T-helper 2 cell treated with Interferon-gamma antibody and Interleukin-4, amounts not matched to agents 100 ng/mL and 5 ng/mL, for 36 hours (primary cell): ENCODE data around the gene ZBED4. TPM values are rescaled to one million over a fixed set of nuclear protein-coding genes. Genes with fewer than 3 reads are reported as not detected.

Experiments used
- intact Hi-C: fragments of 100-400 bp; cut with micrococcal nuclease; formaldehyde crosslinking; loops from one replicate; pipeline ENCODE4 v1.15.1; 2023
- total RNA-seq: library from RNA; stranded (reverse); gene quantifications from 2 replicates; pipeline ENCODE4 v1.2.3, GENCODE V29; 2022

ZBED4 gene
- total RNA-seq, 1 donor from 2014 or later: 24.0 TPM

GRCh38 chr22:49896201-49896600, 42.6 kb downstream of the ZBED4 start:
- intact Hi-C loops: no loop called here

GRCh38 chr22:49897015-49897684, 43.5 kb downstream of the ZBED4 start:
- intact Hi-C loops: no loop called here

- intact Hi-C loops: no loop called here
These were observed 45.9 kb downstream of the ZBED4 start for GRCh38 chr22:49899530-49899929.

GRCh38 chr22:49900441-49901230, 47.0 kb downstream of the ZBED4 start:
- intact Hi-C loops: no loop called here

GRCh38 chr22:49901457-49901856, 47.8 kb downstream of the ZBED4 start:
- intact Hi-C loops: no loop called here

- intact Hi-C loops: no loop called here
These were observed 49.8 kb downstream of the ZBED4 start for GRCh38 chr22:49903322-49904039.

GRCh38 chr22:49904040-49904369, 50.4 kb downstream of the ZBED4 start:
- intact Hi-C loops: no loop called here

GRCh38 chr22:49905465-49905864, 51.8 kb downstream of the ZBED4 start:
- intact Hi-C loops: no loop called here

GRCh38 chr22:49906071-49906798, 52.6 kb downstream of the ZBED4 start:
- intact Hi-C loops: no loop called here

GRCh38 chr22:49906799-49907290, 53.2 kb downstream of the ZBED4 start:
- intact Hi-C loops: no loop called here

GRCh38 chr22:49907807-49908206, 54.2 kb downstream of the ZBED4 start:
- intact Hi-C loops: no loop called here

- intact Hi-C loops: no loop called here
These were observed 56.0 kb downstream of the ZBED4 start for GRCh38 chr22:49909476-49910205.

- intact Hi-C loops: no loop called here
These were observed 56.8 kb downstream of the ZBED4 start for GRCh38 chr22:49910229-49911155.

GRCh38 chr22:49911881-49912625, 58.4 kb downstream of the ZBED4 start:
- intact Hi-C loops: no loop called here

- intact Hi-C loops: no loop called here
These were observed 59.4 kb downstream of the ZBED4 start for GRCh38 chr22:49913026-49913425.

GRCh38 chr22:49913446-49913845, 59.8 kb downstream of the ZBED4 start:
- intact Hi-C loops: no loop called here

GRCh38 chr22:49914256-49914655, 60.6 kb downstream of the ZBED4 start:
- intact Hi-C loops: no loop called here

GRCh38 chr22:49915610-49916009, 62.0 kb downstream of the ZBED4 start:
- intact Hi-C loops: no loop called here

GRCh38 chr22:49916831-49917230, 63.2 kb downstream of the ZBED4 start:
- intact Hi-C loops: no loop called here
